Daoy (cell line): Measurements from ENCODE around the gene COA6. TPM values are rescaled to one million over a fixed set of nuclear protein-coding genes. Genes with fewer than 3 reads are reported as not detected.
"Not testable (repeated sequence)": the region's sequence is repeated elsewhere in the genome, so short reads cannot be mapped to it uniquely, and the experiment has no call there.

Experiments
- DNase-seq: peaks from one replicate; pipeline ENCODE4 v3.0.0-alpha.2; 2015; ENCODE audit warnings: low read depth
- total RNA-seq: library from RNA; depleted of rRNA; stranded (reverse); fragments of >200 nt; shearing (Covaris generic); gene quantifications from 2 replicates; pipeline ENCODE4 v1.2.3, GENCODE V29; 2014

The COA6 gene
- total RNA-seq, 1 experiment from 2014 or later: 50.3 TPM

GRCh38 chr1:234369033-234369430 lies 4.2 kb upstream of the COA6 start:
- DNase-seq: no peak

- DNase-seq: no peak
Measured at GRCh38 chr1:234369784-234370183, 3.5 kb upstream of the COA6 start.

- no peak for DNase-seq
Measured at GRCh38 chr1:234371414-234371813, 1.8 kb upstream of the COA6 start.

- DNase-seq: no peak
Measured at GRCh38 chr1:234372011-234372757, 1.1 kb upstream of the COA6 start.

- DNase-seq: no peak
Measured at GRCh38 chr1:234373959-234374254, 651 bp downstream of the COA6 start.

- DNase-seq: no peak
Measured at GRCh38 chr1:234375672-234376071, 2.4 kb downstream of the COA6 start.

GRCh38 chr1:234379591-234380109 lies 6.4 kb downstream of the COA6 start:
- DNase-seq: not testable (repeated sequence)

- no peak for DNase-seq
Measured at GRCh38 chr1:234381699-234382555, 8.7 kb downstream of the COA6 start.

GRCh38 chr1:234386122-234386521 lies 12.9 kb downstream of the COA6 start:
- no peak for DNase-seq

GRCh38 chr1:234388094-234388493 lies 14.8 kb downstream of the COA6 start:
- no peak for DNase-seq

GRCh38 chr1:234393190-234393589 lies 19.9 kb downstream of the COA6 start:
- DNase-seq: no peak

- DNase-seq: no peak
Measured at GRCh38 chr1:234395297-234395696, 22.0 kb downstream of the COA6 start.

- no peak for DNase-seq
Measured at GRCh38 chr1:234396092-234396491, 22.8 kb downstream of the COA6 start.

GRCh38 chr1:234396871-234397270 lies 23.6 kb downstream of the COA6 start:
- DNase-seq: no peak

GRCh38 chr1:234397732-234398131 lies 24.5 kb downstream of the COA6 start:
- DNase-seq: no peak

- no peak for DNase-seq
Measured at GRCh38 chr1:234398849-234399381, 25.7 kb downstream of the COA6 start.

- DNase-seq: not testable (repeated sequence)
Measured at GRCh38 chr1:234399515-234399914, 26.3 kb downstream of the COA6 start.

GRCh38 chr1:234400773-234401172 lies 27.5 kb downstream of the COA6 start:
- DNase-seq: no peak

GRCh38 chr1:234401658-234402057 lies 28.4 kb downstream of the COA6 start:
- no peak for DNase-seq

GRCh38 chr1:234402939-234403338 lies 29.7 kb downstream of the COA6 start:
- DNase-seq: no peak

GRCh38 chr1:234405676-234406075 lies 32.4 kb downstream of the COA6 start:
- DNase-seq: no peak

GRCh38 chr1:234406871-234407270 lies 33.6 kb downstream of the COA6 start:
- no peak for DNase-seq

- DNase-seq: no peak
Measured at GRCh38 chr1:234408757-234409156, 35.5 kb downstream of the COA6 start.
